Jurkat, Clone E6-1 (cell line): ENCODE measurements around the gene FLG.
"Not testable (repeated sequence)": the region's sequence is repeated elsewhere in the genome, so short reads cannot be mapped to it uniquely, and the experiment has no call there.

Experiments used
- DNase-seq: peaks from one replicate; pipeline ENCODE4 v3.0.0-alpha.2; 2011; ENCODE audit warnings: low read depth, low spot score
- H3K4me3 ChIP-seq: 2 replicates; pipeline ENCODE4 v1.5.1; 2011; ENCODE audit warnings: mild to moderate bottlenecking, low read length, control low read depth, moderate library complexity

FLG gene

DNA sequence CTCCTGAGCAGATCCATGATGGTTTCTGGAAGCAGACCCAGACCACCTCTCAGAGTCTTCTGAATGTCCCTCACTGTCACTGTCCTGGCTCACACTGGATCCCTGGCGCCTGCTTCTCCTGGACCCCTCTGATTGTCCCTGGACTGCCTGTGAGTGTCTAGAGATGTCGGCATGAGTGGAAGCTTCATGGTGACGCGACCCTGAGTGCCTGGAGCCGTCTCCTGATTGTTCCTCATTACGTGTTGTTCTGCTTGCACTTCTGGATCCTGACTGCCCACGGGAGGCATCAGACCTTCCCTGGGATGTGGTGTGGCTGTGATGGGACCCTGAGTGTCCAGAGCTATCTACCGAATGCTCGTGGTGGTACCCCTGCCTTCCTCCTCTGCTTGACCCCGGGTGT, 18.9 kb downstream of the FLG start:
- DNase-seq, H3K4me3 ChIP-seq: not testable (repeated sequence)

- not testable (repeated sequence) for H3K4me3 ChIP-seq, DNase-seq
Observed at GRCh38 chr1:152304773-152305172, 20.3 kb downstream of the FLG start.

DNA sequence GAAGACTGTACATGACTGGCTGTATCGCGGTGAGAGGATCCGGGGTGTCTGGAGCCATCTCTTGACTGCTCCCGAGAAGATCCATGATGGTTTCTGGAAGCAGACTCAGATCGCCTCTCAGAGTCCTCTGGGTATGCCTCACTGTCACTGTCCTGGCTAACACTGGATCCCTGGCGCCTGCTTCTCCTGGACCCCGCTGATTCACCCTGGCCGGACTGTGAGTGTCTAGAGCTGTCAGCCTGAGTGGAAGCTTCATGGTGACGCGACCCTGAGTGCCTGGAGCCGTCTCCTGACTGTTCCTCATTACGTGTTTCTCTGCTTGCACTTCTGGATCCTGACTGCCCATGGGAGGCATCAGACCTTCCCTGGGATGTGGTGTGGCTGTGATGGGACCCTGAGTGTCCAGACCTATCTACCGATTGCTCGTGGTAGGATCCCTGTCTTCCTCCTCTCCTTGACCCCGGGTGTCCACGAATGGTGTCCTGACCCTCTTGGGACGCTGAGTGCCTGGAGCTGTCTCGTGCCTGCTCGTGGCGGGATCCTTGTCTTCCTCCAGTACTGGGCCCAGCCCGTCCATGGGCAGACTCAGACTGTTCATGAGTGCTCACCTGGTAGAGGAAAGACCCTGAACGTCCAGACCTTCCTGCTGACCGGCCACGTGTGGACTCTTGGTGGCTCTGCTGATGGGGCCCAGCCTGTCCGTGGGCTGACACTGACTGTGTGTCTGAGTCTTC, 21.7 kb downstream of the FLG start:
- DNase-seq, H3K4me3 ChIP-seq: not testable (repeated sequence)

DNA sequence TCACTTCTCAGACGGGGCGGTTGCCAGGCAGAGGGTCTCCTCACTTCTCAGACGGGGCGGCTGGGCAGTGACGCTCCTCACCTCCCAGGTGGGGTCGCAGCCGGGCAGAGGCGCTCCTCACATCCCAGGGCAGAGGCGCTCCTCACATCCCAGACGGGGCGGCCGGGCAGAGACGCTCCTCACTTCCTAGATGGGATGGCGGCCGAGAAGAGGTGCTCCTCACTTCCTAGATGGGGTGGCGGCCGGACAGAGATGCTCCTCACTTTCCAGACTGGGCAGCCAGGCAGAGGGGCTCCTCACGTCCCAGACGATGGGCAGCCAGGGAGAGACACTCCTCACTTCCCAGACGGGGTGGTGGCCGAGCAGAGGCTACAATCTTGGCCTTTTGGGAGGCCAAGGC, 68.6 kb downstream of the FLG start:
- DNase-seq, H3K4me3 ChIP-seq: not testable (repeated sequence)
